ENCODE results near the gene NUB1.

Gene NUB1

DNA sequence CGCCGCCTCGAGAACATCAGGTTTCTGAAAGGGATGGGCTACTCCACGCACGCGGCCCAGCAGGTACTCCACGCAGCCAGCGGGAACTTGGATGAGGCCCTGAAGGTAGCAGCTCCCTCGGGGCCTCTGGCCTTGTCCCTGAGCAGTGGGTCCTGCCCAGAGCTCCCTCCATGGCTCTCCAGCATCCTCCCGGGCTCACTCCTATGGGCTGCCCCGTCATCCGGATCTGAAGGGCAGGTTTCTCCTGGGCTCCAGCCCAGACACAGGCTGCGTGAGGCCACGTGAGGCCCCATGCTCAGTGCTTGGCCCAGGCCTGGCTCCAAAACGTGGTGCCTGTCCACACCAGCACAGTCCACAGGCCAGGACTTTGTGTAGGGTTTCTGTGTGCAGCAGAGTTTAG is 32.5 kb downstream of the NUB1 start:
- TF ChIP-seq, protein P1, sequence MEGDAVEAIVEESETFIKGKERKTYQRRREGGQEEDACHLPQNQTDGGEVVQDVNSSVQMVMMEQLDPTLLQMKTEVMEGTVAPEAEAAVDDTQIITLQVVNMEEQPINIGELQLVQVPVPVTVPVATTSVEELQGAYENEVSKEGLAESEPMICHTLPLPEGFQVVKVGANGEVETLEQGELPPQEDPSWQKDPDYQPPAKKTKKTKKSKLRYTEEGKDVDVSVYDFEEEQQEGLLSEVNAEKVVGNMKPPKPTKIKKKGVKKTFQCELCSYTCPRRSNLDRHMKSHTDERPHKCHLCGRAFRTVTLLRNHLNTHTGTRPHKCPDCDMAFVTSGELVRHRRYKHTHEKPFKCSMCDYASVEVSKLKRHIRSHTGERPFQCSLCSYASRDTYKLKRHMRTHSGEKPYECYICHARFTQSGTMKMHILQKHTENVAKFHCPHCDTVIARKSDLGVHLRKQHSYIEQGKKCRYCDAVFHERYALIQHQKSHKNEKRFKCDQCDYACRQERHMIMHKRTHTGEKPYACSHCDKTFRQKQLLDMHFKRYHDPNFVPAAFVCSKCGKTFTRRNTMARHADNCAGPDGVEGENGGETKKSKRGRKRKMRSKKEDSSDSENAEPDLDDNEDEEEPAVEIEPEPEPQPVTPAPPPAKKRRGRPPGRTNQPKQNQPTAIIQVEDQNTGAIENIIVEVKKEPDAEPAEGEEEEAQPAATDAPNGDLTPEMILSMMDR (IDR thresholded peaks at IDR 0.05), result no peak

- TF ChIP-seq, protein P1 (IDR thresholded peaks at IDR 0.05), result no peak
Measured at GRCh38 chr7:151374726-151375125, 33.1 kb downstream of the NUB1 start.

DNA sequence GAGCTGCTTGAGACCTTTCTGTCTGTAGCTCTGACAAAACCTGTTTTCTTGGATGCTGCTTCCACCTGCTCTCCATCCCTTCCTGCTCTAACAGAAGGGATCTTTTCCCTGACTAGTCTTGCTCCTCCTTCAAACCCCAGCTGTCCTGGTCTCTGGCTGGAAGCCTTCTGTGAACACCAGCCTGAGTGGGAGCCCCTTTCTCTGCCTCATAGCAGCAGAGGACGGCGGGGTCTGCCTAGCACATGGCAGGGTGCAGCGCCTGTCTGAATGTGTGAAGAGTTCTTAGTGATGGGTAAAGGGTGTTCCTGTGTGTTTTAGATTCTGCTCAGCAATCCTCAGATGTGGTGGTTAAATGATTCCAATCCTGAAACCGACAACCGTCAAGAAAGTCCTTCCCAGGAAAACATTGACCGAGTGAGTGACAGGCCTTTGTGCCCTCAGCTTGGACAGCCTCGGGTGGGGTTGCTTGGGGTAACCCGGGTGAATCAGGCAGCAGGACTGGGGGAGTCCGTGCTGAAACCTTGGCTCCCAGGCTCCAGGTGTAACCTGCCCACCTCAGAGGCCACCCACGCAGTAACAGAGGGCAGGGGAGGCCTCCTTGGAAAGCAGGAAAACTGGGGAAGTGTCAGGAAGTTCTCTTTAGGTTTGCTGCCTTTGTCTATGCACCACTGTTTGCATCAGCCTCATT is 34.1 kb downstream of the NUB1 start:
- TF ChIP-seq, protein P1 (IDR thresholded peaks at IDR 0.05), result no peak

- TF ChIP-seq, protein P1 (IDR thresholded peaks at IDR 0.05), result no peak
Measured at GRCh38 chr7:151376218-151376902, 34.7 kb downstream of the NUB1 start.

DNA sequence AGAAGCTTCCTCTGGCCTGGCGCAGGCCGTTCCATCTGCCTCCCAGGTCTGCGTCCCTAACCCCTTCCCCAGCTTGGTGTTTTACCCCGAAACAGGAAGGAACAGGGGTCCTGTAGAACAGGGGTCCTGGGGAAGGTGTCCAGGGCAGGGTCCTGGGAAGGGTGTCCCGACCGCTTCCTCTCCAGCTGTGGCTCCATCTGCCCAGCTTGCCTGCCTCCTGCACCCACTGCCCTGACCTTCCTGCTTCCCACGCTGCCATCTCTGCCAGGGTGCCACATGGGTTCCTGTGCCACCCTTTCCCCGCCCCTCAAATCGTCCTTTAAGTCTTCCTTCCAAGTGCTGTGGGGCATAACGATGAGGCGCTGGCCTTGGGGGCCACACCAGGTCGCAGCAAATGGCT is 35.8 kb downstream of the NUB1 start:
- TF ChIP-seq, protein P1 (IDR thresholded peaks at IDR 0.05), result no peak

DNA sequence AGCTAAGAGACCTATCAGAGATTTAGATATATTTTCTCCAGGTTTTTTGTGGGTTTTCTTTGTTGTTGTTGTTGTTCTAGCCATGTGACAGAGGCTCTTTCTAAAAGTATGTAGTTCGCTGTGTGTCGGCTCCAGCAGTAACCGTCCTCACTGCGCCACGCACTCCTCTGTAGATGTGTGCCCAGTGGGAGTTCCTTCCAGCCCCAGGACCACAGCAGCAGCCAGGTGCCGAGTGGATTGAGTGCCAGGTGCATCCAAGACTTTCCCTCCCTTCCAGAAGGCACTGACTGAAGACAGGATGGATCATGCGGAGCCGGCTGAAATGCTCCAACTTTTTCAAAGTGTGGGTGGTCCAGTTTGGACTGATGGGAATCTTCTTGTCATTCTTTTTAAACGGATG is 36.4 kb downstream of the NUB1 start:
- TF ChIP-seq, protein P1 (IDR thresholded peaks at IDR 0.05), result no peak

DNA sequence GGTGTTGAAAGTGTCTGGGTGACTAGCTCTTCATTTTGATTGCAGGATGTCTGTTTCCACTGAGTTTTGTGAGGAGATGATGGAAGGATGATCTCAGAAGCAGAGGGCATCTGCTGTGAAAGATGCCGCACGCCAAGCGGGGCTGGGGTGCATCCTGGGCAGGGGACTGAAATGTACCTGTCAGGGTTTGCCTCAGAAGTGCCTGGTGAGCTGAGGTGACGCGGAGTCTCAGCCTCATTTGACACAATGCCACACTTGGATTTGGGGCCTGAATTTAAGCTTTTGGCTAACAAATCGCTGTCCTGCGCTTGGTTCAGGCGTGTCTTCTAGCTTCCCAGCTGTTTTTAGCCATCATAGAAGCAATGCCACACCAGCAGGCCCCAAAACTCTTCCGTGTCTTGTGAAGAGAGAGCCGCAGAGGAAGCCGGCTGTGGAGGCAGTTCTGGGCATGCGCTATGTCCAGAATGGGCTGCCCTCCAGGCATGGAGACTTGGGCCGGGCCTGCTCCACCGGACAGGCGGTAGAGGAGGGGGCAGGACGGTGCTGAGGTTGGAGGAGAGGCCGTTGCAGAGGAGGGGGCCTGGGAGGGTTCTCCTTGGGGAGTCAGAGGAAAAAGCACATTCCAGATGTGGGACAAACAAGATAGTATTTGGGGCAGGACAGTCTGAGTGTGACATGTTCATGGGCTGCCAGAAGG is 37.0 kb downstream of the NUB1 start:
- TF ChIP-seq, protein P1 (IDR thresholded peaks at IDR 0.05), result no peak
